Measurements from ENCODE around the gene RITA1. TPM values are rescaled to one million over a fixed set of nuclear protein-coding genes. Genes with fewer than 3 reads are reported as not detected.
A peak's percentile ranks its signal among the peaks of the same experiment; 100 is the strongest.
"Not testable (repeated sequence)": the region's sequence is repeated elsewhere in the genome, so short reads cannot be mapped to it uniquely, and the experiment has no call there.

The RITA1 gene
- total RNA-seq: 26.6 and 37.1 TPM in 2 replicates

- no peak for DNase-seq (ENCODE audit: low read depth)
- no peak for TF ChIP-seq CTCF (conservative IDR thresholded peaks at IDR 0.05; ENCODE audit: low read depth, low read length)
- peak within 1 kb of the TSS; percentile 91 for H3K4me3 ChIP-seq (ENCODE audit: low read depth, low read length)
Measured at GRCh38 chr12:113185180-113186032, at the start of gene RITA1, which contains the start of gene DDX54. TSS of gene RITA1 (plus strand) at chr12:113185721. CDS start at chr12:113186747, 1,026 bp downstream. TSS of gene DDX54 (minus strand) at chr12:113185478. CDS start at chr12:113185451, 27 bp downstream.

GRCh38 chr12:113136128-113136989 lies 49.2 kb upstream of the RITA1 start:
- peak overlapping the region; percentile 87 for H3K4me3 ChIP-seq (ENCODE audit: low read depth, low read length)
- no peak for DNase-seq (ENCODE audit: low read depth)

GRCh38 chr12:113136990-113137511 lies 48.5 kb upstream of the RITA1 start:
- DNase-seq (ENCODE audit: low read depth): no peak
- H3K4me3 ChIP-seq (ENCODE audit: low read depth, low read length): no peak overlapping the region
- TF ChIP-seq CTCF (conservative IDR thresholded peaks at IDR 0.05; ENCODE audit: low read depth, low read length): no peak

More at GRCh38 chr12:113136128-113136989, 49.2 kb upstream of the RITA1 start:
- no peak for TF ChIP-seq CTCF (conservative IDR thresholded peaks at IDR 0.05; ENCODE audit: low read depth, low read length)

GRCh38 chr12:113137861-113138783 lies 47.4 kb upstream of the RITA1 start:
- no peak overlapping the region for H3K4me3 ChIP-seq (ENCODE audit: low read depth, low read length)
- no peak for DNase-seq (ENCODE audit: low read depth)
- TF ChIP-seq CTCF (conservative IDR thresholded peaks at IDR 0.05; ENCODE audit: low read depth, low read length): no peak

- no peak overlapping the region for H3K4me3 ChIP-seq (ENCODE audit: low read depth, low read length)
- no peak for TF ChIP-seq CTCF (conservative IDR thresholded peaks at IDR 0.05; ENCODE audit: low read depth, low read length)
- peak; percentile 71 for DNase-seq (ENCODE audit: low read depth)
Measured at GRCh38 chr12:113138826-113139225, 46.7 kb upstream of the RITA1 start.

- no peak overlapping the region for H3K4me3 ChIP-seq (ENCODE audit: low read depth, low read length)
- no peak for TF ChIP-seq CTCF (conservative IDR thresholded peaks at IDR 0.05; ENCODE audit: low read depth, low read length)
- DNase-seq (ENCODE audit: low read depth): no peak
Measured at GRCh38 chr12:113140706-113141105, 44.8 kb upstream of the RITA1 start.

- not testable (repeated sequence) for DNase-seq (ENCODE audit: low read depth); H3K4me3 ChIP-seq (ENCODE audit: low read depth, low read length)
Measured at GRCh38 chr12:113141716-113142115, 43.8 kb upstream of the RITA1 start.

Measured in epithelial cell of proximal tubule (primary cell).